GM12872 (cell line): ENCODE data around the gene LPGAT1.

Experiments
- CTCF ChIP-seq: IDR thresholded peaks from 3 replicates; pipeline ENCODE4 v1.5.1; 2011; ENCODE audit warnings: low read depth, mild to moderate bottlenecking, low read length, moderate library complexity; ENCODE audit not compliant: insufficient read depth

The LPGAT1 gene

DNA sequence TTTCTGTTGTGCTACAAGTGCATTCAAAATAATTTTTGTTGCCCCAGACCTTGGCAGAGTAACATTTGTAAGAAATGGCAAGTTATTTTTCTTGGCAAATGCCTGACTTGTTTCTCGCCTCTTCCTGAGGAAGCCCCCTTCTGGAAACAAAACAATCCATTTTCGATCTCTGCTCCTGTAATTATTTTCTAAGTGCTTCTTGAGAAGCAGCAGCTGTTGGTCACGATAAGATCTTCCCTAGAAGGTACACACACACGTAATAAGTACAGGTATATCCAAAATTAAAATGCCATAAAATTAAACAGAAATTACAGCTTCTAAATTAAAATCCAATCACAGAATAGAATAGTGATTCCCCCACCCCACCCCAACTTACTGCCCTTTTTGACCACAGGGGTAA, 47.3 kb downstream of the LPGAT1 start:
- TF ChIP-seq CTCF = no peak

GRCh38 chr1:211781260-211781659, 49.3 kb downstream of the LPGAT1 start:
- no peak for TF ChIP-seq CTCF

DNA sequence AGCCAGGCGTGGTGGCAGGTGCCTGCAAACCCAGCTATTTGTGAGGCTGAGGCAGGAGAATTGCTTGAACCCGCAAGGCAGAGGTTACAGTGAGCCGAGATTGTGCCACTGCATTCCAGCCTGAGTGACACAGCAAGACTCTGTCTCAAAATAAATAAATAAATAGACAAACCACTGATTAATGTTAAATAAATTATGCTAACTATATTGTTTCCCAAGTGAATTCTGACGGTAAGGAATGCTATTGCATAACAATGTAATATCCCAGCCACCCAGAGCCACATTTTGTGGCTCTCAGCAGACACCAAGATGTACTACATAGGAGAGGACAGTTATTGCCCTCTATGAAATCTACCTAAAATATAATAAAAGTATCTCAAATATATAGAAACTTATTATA, 55.4 kb downstream of the LPGAT1 start:
- TF ChIP-seq CTCF = no peak

DNA sequence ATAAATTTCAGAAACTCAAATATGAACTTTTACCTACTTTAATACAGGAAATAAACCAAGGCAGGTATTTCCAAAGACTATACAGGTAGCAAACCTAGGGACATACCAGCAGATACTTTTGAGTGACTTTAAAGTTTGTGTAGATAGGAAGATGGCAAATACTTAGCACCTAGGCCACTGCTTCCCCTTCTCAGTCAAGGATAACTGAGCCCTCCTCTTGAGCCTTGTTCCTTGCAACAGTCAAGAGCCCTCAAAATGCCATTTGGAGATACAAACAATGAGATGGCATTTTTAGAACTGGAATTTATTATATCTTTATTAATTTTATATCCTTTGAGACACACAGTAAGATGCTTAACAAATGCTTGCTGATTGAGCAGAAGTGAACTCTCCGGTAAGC, 65.9 kb downstream of the LPGAT1 start:
- no peak for TF ChIP-seq CTCF

GRCh38 chr1:211762206-211762605, 68.4 kb downstream of the LPGAT1 start:
- TF ChIP-seq CTCF = no peak

GRCh38 chr1:211761400-211761799, 69.2 kb downstream of the LPGAT1 start:
- no peak for TF ChIP-seq CTCF

DNA sequence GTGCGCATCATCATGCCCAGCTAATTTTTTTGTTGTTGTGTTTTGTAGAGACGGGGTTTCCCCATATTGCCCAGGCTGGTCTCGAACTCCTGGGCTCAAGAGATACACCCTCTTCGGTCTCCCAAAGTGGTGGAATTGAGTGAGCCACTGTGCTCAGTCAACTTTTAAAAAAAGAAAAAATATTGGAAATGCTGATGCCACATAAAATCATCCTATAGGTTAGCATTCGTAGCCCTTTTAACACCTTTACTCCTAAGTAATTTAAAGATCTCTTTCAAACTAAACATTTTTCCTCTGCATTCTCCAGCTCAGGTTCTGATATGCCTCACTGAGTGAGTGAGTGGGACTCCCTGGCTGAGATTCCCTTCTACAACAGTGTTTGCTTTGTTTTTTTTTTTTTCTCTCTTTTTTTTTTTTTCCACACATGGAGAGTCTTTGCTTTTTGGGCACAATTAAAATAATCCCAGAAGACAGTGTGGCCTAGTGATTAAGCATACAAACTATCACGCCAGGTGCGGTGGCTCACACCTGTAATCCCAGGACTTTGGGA, 74.0 kb downstream of the LPGAT1 start:
- TF ChIP-seq CTCF = no peak
